ENCODE measurements around the gene NOD1.

The NOD1 gene

DNA sequence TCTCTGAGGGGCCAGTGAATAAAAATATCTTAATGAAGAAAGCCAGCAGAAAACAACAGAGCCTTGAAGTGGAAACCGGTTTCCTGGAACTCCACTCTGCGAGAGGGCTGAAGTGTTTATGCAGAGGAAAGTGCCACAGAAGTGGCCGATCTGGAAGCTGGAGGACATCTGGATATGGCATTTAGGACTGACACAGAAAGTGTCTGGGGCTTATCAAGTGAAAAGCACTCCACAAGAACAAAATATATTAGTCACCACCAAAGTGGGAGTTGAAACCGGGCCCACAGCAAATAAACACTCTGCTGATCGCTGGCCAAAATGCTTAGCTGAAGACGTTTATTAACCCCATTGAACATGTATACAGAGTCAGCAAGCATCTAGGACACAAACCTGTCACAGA is 7.8 kb downstream of the NOD1 start:
- no peak for DNase-seq (ENCODE audit: low read depth in 2 of 2)

DNA sequence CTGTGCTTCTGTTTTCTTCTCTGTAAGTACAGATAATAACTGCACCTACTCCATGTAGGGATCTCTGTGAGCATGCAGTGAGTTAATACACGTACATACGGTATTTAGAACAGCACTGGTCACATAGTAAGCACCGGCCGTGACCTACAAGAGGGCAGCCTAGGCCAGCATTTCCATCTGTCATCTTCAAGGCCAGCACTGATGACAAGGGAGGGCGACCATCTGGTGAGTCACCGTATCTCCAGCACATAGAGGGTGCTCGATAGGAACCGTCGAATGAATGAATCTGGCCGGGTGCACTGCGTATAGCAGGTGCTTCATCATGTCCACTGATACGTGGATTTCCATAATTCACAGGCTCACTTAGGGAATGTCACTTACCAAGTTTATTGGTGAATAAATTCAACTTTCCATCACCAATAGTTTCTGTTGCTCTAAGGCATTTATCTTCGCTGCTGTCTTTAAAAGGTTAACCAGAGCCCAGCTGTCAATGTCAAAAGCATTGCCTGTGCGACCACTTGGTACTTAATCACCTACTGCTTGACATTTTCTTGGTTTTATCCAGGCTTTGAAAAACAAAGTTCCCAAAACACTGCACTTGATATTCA is 8.3 kb downstream of the NOD1 start:
- DNase-seq (ENCODE audit: low read depth in 2 of 2): no peak

DNA sequence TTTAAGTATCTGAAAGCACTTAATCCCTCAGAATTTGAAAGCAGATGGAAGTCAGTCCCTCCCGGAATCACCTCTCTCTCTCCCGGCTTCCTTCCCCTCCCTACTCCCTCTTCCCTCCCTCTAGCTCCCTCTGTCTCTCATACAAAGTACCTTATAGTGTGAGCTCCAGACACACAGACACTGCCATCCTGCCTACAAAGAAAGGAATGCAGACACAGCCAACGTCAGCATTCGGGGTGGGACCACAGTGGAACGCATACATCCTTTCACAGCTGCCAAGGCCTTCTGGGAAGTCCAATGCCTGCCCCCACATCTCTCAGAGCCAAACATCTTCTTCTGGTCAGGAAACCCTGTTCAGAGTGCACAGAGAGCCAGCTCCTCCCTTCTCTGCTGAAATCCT is 9.3 kb downstream of the NOD1 start:
- DNase-seq (ENCODE audit: low read depth in 2 of 2): no peak

DNA sequence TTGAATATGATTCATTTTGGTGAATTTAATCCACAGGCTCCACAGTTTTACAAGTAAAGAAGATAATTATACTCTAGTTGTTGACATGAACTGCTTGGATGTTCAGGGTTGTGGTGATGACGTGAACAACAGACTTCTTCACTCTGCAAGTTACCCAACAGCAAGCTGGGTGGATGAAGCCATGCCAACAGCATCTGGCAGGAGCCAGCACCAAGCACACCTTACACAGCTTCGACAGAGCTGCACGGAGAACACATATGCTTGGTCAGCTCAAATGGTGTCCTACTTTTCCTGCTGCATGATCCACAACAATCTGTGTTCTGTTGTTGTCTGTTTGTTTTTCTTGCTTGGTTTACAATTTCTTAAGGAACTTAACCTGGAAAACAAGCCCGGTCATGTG is 9.8 kb downstream of the NOD1 start:
- DNase-seq (ENCODE audit: low read depth in 2 of 2): no peak

DNA sequence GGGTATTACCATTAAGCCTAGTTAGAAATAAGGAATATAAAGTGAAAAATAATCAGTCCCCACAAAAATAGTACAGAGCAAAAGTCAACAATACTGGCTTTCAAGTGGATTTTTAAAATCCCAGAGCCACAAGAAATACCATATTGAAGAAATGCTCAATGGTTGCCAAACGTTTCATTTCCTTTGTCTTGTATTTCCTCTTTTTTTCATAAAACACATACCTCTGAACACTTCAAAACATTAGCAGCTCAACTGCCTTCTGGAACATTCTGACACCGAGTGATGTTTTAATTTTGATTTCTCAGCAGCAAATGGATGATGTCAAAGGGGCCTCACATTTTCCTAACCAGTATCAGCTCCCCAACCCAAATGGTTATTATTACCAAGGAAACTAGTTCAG is 10.5 kb downstream of the NOD1 start:
- DNase-seq (ENCODE audit: low read depth in 2 of 2): no peak

DNA sequence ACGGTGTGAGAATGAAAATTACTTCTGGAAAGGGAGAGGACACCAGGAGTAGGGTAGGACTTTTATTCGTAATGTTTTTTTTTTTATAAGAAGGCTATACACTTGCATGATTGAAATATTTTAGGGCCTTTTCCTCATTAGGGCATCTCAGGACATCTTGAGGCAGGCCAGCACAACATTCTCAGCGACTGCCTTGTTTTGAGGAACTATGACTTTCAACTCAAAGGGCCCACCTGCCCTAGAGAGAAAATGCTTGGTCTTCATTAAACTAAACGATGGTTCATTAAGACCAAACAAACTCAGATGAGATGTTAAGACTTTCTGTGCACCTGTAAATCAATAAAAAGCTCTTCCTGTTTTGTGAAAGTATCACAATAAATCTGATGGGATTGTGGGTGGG is 11.3 kb downstream of the NOD1 start:
- DNase-seq (ENCODE audit: low read depth in 2 of 2): no peak

DNA sequence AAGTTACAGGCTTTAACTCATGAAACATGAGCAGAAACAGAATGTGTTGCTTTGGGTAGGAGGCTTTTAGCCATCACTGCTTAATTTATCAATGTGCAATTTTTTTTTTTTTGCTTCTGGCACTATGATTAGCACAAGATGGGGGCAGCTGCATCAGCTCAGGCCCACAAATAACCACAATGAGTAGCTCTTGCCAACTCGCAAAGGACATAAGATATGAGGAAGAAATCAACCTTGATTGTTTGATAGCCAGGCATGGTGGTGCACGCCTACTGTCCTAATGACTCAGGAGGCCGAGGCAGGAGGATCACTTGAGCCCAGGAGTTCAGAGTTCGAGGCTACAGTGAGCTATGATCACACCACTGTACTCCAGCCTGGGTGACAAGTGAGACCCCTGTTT is 12.3 kb downstream of the NOD1 start:
- DNase-seq (ENCODE audit: low read depth in 2 of 2): no peak

DNA sequence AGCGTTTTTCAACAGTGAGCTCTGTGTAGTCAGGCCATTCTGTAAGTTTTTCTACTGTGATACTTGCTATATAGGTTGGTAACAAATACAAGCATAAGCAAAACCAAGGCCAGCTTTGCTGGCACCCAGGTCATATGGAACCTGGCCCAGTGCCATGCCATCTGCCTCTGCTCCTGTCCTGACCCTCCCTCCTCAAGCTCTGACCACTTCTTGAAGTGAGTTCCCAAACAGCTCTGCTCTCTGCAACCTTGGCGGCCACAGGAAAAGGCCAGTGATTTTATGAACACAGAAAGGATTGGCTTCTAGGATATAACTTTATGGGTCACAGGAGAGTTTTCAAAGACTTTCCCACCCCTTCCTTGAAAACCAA is 12.8 kb downstream of the NOD1 start:
- DNase-seq (ENCODE audit: low read depth in 2 of 2): no peak

DNA sequence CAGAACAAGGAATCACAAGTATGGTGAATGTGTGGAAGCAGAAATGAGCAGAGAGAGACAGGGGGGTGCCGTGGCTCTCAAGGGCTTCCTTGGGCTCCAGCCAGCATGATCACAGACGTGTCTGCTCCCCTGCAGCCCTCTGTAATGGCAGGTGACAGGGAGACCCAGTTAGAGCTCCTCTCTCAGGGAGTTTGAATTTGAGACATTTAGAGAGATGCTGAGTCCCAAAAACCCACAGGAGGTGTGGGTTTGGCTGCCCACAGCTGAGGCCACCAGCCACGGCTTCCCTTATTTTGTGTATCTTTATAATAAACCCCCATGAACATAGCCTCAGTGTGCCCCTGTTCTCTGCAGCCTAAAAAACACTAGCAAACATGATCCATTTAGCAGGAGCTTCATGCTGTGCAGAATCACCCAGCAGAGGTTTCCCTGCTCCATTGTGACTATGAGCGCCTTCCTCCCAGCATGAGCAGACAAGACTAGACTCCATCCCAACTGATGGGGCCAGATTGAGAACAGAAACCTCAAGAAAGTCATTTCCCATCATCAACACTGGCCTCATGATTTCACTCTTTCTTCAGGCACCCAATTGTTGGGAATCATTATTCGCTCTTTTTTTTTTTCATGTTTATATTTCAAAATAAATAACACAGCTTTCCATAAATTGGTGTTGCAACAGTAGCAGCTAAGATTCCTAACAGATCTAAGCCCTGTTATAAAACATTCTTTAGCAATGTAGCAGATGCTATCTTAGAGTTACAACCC is 13.4 kb downstream of the NOD1 start:
- DNase-seq (ENCODE audit: low read depth in 2 of 2): no peak

DNA sequence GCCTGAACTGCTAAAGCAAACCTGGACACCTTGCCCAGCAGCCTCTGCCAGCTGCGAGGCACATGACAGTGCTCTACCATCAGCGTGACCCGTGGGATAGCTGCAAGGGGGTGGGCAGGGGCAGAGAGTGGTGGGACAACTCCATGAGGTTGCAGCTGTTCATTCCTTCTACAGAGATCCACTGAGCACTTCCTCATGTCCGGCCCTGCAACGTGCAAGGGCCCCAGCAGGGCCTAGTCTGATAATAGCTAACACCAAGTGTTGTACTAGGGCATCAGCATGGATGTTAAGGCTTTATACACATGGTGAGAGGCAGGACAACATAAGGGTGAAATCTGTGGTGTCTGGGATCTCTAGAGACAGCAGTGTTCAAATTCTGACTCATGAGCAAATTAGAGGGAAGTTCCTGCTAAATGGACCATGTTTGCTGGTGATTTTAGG is 14.3 kb downstream of the NOD1 start:
- no peak for DNase-seq (ENCODE audit: low read depth in 2 of 2)

DNA sequence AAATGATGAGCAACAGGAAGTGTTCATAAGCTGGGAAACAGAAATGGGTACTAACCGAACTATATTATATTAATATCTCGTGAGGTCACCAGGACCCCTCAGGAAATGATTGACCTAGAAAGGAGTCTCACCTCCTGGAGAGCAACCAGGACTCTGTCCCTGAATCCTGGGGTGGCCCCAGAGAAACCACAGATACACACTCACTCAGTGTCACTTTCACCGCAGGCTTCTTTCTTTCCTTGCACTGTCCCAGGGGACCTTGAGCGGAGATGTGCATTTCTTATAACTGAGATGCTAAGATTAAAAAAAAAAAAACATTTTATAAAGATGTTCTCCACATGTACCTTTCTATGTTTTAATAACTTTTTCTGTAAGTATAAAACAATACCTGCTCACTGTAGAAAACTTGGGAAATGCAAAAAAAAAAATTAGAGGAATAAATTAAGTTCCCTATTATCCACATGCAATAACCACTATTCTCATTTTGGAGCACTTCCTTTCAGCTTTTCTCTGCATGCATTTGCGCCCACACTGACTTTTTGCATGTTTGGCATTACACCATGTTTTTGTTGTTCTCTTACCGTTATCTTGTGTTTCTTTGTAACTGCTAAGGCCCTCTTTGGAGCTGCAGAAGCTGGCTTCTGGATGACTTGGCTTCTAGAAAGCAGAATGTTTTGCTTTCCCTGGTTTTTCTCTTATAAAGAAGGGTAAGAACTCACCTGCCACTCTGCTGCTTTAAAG is 15.0 kb downstream of the NOD1 start:
- DNase-seq (ENCODE audit: low read depth in 2 of 2): no peak

DNA sequence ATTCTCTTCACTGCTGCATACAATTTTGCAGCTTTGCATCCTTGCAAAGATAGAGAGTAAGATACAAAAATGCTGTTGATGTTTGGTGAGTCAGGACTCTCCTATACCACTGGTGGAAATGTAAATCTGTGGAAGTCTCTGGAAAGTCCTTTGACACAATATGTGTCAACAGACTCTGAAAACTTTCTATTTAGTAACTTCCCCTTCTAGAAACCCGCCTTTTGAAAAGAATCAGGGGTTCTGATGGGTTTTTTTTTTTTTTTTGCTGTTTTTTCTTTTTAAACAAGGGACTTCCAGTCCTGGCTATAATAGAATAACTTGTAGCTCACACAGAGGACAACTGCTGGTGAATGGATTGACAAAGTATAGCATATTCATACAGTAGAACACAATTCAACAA is 16.4 kb downstream of the NOD1 start:
- DNase-seq (ENCODE audit: low read depth in 2 of 2): no peak

DNA sequence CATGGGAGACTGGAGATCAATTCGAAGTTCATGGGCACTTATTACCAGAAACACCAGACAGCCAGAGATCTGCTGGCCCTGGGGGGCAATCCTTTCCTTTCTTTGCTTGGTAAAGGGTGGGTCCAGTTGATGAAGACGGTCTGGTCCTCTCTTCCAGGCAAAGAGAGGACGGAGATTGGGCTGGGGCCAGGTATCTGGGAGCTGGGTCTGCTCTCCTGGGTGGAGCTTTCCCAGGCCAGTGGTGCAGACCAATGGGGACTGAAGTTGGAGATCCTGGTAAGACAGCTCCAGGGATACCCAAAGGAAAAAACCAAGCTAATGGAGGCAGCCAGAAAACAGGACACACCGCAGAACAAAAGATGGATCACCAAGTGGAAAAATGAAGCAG is 18.3 kb downstream of the NOD1 start:
- no peak for DNase-seq (ENCODE audit: low read depth in 2 of 2)

DNA sequence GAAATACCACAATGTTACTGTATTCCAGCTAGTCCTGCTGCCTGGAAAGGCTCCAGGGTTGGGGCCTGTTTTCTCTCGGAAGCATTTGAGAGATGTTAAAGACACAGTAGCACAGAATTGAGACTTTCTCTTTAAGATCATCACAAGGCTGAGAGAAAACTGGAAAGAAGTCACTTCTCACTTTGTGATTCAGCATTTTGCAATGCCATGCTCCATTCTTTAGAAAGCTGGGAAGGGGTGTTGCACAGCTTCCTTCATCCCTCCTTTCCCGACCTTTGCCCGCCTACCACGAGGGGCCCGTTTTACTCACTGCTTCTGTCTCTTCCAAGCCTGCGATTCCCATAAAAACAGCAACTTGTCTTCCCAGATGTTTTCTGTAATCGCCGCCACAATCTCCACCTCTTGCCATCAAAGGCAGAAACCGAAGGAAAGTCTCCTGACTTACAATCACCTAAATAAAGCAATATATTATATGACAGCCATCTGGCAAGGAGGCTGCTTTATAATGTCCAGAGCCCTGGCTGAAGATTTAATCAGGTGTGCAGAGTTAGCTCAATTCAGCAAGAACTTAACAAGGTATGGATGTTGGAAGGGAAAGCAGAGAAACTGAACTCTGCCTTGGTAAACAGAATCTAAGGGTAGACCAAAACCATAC is 18.9 kb downstream of the NOD1 start:
- no peak for DNase-seq (ENCODE audit: low read depth in 2 of 2)

DNA sequence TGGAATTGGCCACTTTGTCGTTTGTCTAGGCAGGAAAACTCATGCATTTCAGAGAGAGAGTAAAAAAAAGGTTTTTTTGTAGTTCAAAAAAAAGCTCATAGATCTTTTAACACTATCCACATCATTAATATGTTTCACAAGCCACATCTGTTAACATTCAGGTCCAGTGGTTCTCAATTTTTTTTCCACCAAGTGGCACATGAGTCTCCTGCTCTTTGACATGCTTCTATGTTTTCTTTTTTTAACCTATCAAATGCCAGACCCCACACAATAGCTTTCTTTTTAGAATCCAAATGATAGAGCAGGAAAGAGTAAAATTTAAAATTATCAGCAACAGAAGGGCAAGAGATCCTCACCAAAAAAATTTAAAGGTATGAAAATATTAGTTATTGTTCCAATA is 20.3 kb downstream of the NOD1 start:
- DNase-seq (ENCODE audit: low read depth in 2 of 2): no peak

DNA sequence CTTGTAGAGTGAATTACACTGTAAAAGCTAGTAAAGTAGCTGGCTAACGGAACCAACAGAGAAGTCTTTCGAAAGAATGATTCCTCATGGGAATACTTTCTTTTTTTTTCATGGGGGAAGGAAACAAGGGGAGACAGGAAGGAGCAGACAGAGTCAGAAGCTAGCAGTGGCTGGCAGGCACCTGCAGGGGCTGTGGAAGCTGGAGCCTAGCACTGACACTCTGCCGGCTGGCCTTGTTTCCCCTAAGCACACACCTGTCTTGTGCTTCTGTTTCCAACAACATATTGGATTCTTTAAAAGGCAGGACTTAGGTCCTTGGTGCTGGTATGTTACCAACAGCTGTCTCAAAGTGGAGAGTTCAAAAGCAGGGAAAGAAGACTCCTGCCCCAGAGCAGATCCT is 24.7 kb downstream of the NOD1 start:
- DNase-seq (ENCODE audit: low read depth in 2 of 2): no peak

DNA sequence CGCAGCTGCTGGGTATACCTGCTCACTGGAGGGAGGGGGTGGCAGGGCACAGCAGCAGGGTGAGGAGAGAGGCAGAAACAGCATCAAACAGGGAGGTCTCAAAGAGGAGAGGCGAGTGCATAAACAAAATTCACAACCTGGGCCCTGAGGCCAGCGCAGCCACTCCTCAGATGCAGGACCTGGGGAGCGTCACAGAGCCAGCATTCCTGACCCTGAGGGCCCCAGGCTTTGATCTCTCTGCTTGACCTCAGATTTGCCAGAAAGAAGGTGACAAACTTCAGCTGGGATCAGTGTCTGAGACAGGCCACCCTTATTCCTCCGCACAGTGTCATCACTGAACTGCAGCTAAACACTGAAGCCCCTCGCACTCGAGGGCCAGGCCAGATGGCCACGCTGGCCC is 25.6 kb downstream of the NOD1 start:
- DNase-seq (ENCODE audit: low read depth in 2 of 2): no peak

DNA sequence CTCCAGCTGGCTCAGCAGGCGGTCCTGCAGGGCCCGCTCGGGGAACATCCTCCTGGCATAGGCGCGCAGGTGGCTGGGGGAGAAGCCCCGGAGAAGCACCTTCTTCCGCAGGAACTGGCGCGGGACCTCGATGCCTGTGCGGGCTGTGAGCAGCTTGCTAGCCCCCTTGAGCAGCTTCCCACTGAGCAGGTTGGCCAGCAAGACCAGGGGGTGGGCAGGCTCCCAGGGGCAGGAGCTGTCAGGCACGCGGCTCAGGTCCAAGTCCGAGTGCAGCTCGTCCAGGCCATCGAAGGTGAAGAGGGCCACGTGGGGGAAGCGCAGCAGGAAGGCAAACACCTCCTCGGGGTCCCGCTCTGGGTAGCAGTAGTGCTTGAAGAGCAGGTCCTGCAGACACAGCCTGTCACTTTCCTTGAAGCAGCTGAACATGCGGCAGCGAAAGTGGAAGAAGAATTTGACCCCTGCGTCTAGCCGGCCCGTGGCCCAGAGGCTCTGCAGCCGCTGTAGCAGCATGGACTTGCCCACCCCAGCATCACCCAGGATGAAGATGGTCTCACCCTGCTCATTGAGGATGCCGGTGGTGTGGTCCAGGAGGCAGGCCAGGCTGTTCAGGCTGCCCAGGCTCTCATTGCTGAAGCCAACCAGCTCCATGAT is 26.2 kb downstream of the NOD1 start:
- no peak for DNase-seq (ENCODE audit: low read depth in 2 of 2)

DNA sequence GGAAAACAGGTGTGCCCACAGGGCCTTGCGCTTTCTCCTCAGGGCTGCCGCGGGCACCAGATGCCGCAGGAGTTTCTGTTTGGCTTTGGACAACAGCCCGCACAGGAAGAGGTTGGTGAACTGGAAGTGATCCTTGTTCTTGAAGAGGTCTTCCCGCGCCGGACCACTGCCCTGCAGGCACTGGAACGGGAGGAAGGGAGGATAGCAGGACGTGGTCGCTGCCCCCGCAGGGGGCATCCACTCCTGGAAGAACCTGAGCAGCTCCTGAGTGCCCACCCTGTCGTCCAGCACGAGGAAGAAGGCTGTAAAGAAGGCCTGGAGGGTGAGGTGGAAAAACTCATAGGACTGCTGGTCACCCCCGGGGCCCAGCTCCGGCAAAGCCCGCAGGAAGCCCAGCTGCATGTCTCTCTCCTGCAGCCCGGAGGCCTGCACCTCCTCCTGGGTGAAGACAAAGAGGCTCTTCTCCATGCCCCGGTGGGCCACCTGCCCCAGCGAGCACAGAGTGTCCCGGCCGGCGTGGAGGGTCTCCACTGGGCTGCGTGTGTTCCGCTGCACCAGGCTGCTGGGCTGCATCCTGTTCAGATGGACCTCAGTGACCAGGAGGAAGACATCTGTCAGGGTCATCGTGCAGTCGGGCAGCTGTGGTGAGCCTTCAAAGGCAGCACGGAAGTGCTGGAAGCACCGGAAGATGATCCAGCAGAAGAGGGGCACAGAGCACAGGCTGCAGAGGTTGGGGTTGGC is 26.9 kb downstream of the NOD1 start:
- DNase-seq (ENCODE audit: low read depth in 2 of 2): no peak

DNA sequence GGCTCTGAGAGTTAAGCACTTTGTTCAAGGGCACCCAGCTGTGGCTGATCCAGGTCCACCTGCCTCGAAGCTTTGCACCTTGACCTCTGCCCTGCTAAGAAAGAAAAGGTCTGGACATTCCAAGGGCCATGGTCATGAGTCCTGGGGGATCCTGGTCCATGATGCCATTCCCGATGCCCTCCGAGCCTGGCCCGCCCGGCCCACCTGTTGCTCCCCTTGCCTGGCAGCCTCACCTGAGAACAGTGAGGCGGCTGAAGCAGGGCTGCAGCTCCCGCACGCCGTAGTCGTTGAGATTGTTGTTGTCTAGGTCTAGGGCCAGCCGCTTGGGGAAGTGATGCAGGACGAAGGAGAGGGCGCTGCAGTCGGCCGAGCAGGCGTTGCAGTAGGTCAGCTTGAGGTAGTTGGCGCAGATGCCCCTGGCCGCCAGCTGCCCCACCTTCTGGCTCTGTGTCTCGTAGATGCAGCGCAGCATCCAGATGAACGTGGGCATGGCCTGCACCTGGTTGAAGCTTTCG is 27.5 kb downstream of the NOD1 start:
- no peak for DNase-seq (ENCODE audit: low read depth in 2 of 2)
